Endodermal cell (in vitro differentiated cells): ENCODE measurements around the gene GRID2IP. TPM values are rescaled to one million over a fixed set of nuclear protein-coding genes. Genes with fewer than 3 reads are reported as not detected.
"Not testable (repeated sequence)": the region's sequence is repeated elsewhere in the genome, so short reads cannot be mapped to it uniquely, and the experiment has no call there.

ENCODE experiments used
- DNase-seq: peaks from one replicate; pipeline ENCODE4 v3.0.0-alpha.2; 2017
- H3K27ac ChIP-seq: 2 replicates; pipeline ENCODE4 v1.5.1; 2013; ENCODE audit warnings: mild to moderate bottlenecking, low read depth, low read length, moderate library complexity
- H3K27me3 ChIP-seq: 2 replicates; pipeline ENCODE4 v1.6.1; 2013; ENCODE audit warnings: mild to moderate bottlenecking, low read length, moderate library complexity; ENCODE audit not compliant: insufficient read depth, control insufficient read depth, poor library complexity, severe bottlenecking
- H3K36me3 ChIP-seq: 2 replicates; pipeline ENCODE4 v1.7.0; 2013; ENCODE audit warnings: mild to moderate bottlenecking, low read length, moderate library complexity; ENCODE audit not compliant: control insufficient read depth, insufficient read depth
- H3K4me1 ChIP-seq: one replicate; pipeline ENCODE4 v1.7.0; 2013; ENCODE audit warnings: low read length; ENCODE audit not compliant: control insufficient read depth, insufficient read depth
- H3K4me3 ChIP-seq: 2 replicates; pipeline ENCODE4 v1.5.1; 2013; ENCODE audit warnings: mild to moderate bottlenecking, low read length, moderate library complexity
- H3K9ac ChIP-seq: 2 replicates; pipeline ENCODE4 v1.6.1; 2013; ENCODE audit warnings: mild to moderate bottlenecking, low read length, moderate library complexity; ENCODE audit not compliant: poor library complexity, severe bottlenecking; ENCODE audit errors: extremely low read depth
- H3K9me3 ChIP-seq: 2 replicates; pipeline ENCODE4 v1.6.1; 2013; ENCODE audit warnings: mild to moderate bottlenecking, low read length, moderate library complexity; ENCODE audit not compliant: control insufficient read depth
- H3K27ac Mint-ChIP-seq: 2 replicates; pipeline ENCODE4 v1.8.0; 2020; ENCODE audit warnings: mixed read lengths
- H3K27me3 Mint-ChIP-seq: 2 replicates; pipeline ENCODE4 v1.8.0; 2021; ENCODE audit warnings: mild to moderate bottlenecking, mixed read lengths; ENCODE audit not compliant: insufficient read depth
- H3K36me3 Mint-ChIP-seq: 2 replicates; pipeline ENCODE4 v1.8.0; 2020; ENCODE audit warnings: low read depth, mixed read lengths
- H3K4me1 Mint-ChIP-seq: 2 replicates; pipeline ENCODE4 v1.8.0; 2020; ENCODE audit warnings: mixed read lengths
- H3K4me3 Mint-ChIP-seq: 2 replicates; pipeline ENCODE4 v1.8.0; 2020; ENCODE audit warnings: mild to moderate bottlenecking, moderate library complexity, mixed read lengths
- H3K9me3 Mint-ChIP-seq: 2 replicates; pipeline ENCODE4 v1.8.0; 2020; ENCODE audit warnings: mild to moderate bottlenecking, mixed read lengths
- CTCF ChIP-seq: fragments of 200-600 bp; sonication (generic); conservative IDR thresholded peaks from 2 replicates; pipeline ENCODE4 v1.5.0; 2021; ENCODE audit warnings: antibody characterized with exemption, mild to moderate bottlenecking
- WGBS, 2 experiments: methylation state at CpG; one replicate each; pipeline versions ENCODE4 v1.1.5 to v1.1.7; 2013; ENCODE audit warnings: missing lambda C conversion rate in 2 of 2, mixed read lengths in 1 of 2; ENCODE audit not compliant: insufficient coverage in 1 of 2, insufficient read length in 1 of 2; 5-methylcytosine and 5-hydroxymethylcytosine counted together
- total RNA-seq, 2 donors: library from RNA; stranded (reverse); fragmentation: NEBNext Ultra II Directional in 1 of 2; extraction: Animal tissue kit (Norgen Biotek cat#: 25700) in 1 of 2; gene quantifications; 2 replicates in 1 of 2; 3 replicates in 1 of 2; pipeline ENCODE4 v1.2.1, GENCODE V29; 2021

Gene GRID2IP
- total RNA-seq, 2 donors from 2014 or later, result 2.4 to 4.9 TPM

GRCh38 chr7:6453734-6454133, 97.5 kb downstream of the GRID2IP start:
- Mint-ChIP-seq H3K27ac (no peak overlapping the region), H3K4me1 (no peaks in the 10 kb centered on the region), H3K36me3 (no peaks in the 10 kb centered on the region), H3K27me3 (no peaks in the 10 kb centered on the region), H3K9me3 (no peaks in the 10 kb centered on the region), H3K4me3 (no peak overlapping the region)
- Histone ChIP-seq H3K27me3 (no peaks in the 10 kb centered on the region), H3K9me3 (no peaks in the 10 kb centered on the region), H3K36me3 (no peaks in the 10 kb centered on the region), H3K4me1 (no peaks in the 10 kb centered on the region), H3K27ac (no peak overlapping the region), H3K9ac (no peak overlapping the region), H3K4me3 (no peak overlapping the region)
- 89 to 92% methylated on average over 3 to 4 of the region's 4 CpGs for WGBS, 2 experiments
- TF ChIP-seq CTCF, result no peak
- DNase-seq, result no peak

DNA sequence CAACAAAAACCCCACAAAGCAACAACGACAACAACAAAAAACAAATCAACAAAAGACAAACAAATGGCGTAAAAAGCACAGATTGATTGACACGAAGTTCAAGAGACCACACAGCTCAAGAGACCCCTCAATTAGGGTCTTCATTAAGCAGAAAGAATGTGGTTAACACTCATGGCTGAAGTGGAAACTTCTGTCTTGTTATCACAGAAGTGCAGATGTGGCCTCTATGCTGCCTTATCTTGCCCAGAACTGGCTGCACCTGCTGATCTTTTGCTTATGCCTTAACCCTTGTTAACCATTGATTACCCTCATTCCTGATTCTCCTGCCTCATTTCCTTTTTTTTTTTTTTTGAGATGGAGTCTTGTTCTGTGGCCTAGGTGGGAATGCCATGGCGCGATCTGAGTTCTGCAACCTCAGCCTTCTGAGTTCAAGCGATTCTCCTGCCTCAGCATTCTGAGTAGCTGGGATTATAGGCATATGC, 100.0 kb downstream of the GRID2IP start:
- no peak overlapping the region for H3K4me3 Mint-ChIP-seq
- WGBS, 2 experiments, result 92 to 94% methylated on average over 6 of the region's 6 CpGs

GRCh38 chr7:6450591-6450990, 100.7 kb downstream of the GRID2IP start:
- 93% methylated on average over 9 of the region's 10 CpGs; no CpG with 5 or more reads in 1 of the 2 experiments for WGBS, 2 experiments
- not testable (repeated sequence) for H3K27me3 ChIP-seq, H3K27me3 Mint-ChIP-seq, H3K4me3 ChIP-seq, H3K9ac ChIP-seq, H3K36me3 ChIP-seq, H3K27ac Mint-ChIP-seq, H3K4me1 ChIP-seq, H3K9me3 Mint-ChIP-seq, DNase-seq, H3K27ac ChIP-seq, H3K4me1 Mint-ChIP-seq, H3K36me3 Mint-ChIP-seq, H3K4me3 Mint-ChIP-seq, H3K9me3 ChIP-seq

More for the DNA sequence above, 100.0 kb downstream of the GRID2IP start:
- Histone ChIP-seq H3K27me3 (no peaks in the 10 kb centered on the region), H3K4me3 (no peak overlapping the region), H3K9me3 (no peaks in the 10 kb centered on the region), H3K27ac (no peak overlapping the region), H3K4me1 (no peaks in the 10 kb centered on the region), H3K36me3 (no peaks in the 10 kb centered on the region), H3K9ac (no peak overlapping the region)
- no peak for DNase-seq
- Mint-ChIP-seq H3K27ac (no peak overlapping the region), H3K9me3 (no peaks in the 10 kb centered on the region), H3K4me1 (peaks cover 2% of the 10 kb centered on the region), H3K36me3 (no peaks in the 10 kb centered on the region), H3K27me3 (no peaks in the 10 kb centered on the region)
- no peak for TF ChIP-seq CTCF

DNA sequence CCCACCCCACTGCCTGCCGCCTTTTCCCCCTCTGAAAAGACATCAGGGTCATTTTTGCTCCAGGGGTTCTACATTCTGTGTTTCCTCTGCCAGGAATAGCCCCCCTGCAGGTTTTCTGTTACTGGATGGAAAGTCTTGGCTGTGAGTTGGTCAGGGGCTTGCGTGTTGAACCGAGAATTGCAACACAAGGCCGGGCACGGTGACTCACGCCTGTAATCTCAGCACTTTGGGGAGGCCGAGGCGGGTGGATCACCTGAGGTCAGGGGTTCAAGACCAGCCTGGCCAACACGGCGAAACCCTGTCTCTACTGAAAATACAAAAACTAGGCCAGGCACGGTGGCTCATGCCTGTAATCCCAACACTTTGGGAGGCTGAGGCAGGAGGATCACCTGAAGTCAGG, 101.4 kb downstream of the GRID2IP start:
- not testable (repeated sequence) for H3K9me3 Mint-ChIP-seq, H3K4me3 ChIP-seq, H3K27me3 Mint-ChIP-seq, DNase-seq, H3K27ac Mint-ChIP-seq, H3K27ac ChIP-seq, H3K9ac ChIP-seq, H3K27me3 ChIP-seq, H3K4me1 Mint-ChIP-seq, H3K9me3 ChIP-seq, H3K4me1 ChIP-seq
- WGBS, 2 experiments, result 95% methylated on average over 11 of the region's 11 CpGs; no CpG with 5 or more reads in 1 of the 2 experiments
- peaks cover 11% of the 10 kb centered on the region for H3K36me3 ChIP-seq
- H3K36me3 Mint-ChIP-seq, result peaks cover 12% of the 10 kb centered on the region
- H3K4me3 Mint-ChIP-seq, result peak overlapping the region; percentile 97
